ENCODE results near the gene IRAK2.
"Not testable (repeated sequence)": the region's sequence is repeated elsewhere in the genome, so short reads cannot be mapped to it uniquely, and the experiment has no call there.

The IRAK2 gene

DNA sequence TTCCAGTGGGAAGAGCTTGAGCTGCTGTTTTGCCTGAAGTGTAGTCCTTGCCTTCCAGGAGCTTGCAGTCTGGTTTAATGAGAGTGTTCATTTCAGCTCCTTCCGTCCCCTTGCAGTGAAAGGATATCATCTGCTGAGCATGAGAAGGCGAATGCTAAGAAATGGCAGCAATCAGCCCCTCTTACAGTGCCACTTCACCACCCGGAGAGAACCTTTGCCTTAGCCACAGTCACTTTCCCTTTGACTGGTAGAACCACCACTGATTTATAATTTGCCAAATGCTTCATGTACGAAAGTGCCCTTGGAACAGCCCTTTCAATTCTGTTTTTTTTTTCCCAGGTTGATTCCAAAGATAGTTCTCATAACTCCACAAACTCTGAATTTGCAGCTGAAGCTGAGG, 95.1 kb downstream of the IRAK2 start:
- no peak for DNase-seq

GRCh38 chr3:10260211-10260701, 95.5 kb downstream of the IRAK2 start:
- DNase-seq, result no peak

DNA sequence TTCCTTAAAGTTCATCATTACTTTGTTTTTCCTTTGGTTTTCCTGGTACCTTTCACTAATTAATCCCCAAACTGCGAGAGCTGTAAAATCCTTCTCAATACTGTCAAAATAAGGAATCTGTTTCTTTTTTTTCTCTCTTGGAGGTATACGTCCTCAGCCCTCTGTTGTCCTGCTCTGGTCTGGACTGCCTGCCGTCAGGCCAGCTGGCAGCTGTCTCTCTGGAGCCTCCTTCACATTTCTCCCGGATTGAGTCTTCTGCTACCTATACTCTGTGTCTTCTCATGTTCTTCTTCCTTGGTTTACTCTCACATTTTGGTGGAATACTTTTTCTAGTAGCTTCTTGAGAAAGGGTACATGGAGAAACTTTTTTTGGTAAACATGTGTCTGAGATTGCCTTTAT, 97.3 kb downstream of the IRAK2 start:
- no peak for DNase-seq

- DNase-seq, result no peak
Measured at GRCh38 chr3:10263646-10264363, 99.1 kb downstream of the IRAK2 start.

- DNase-seq, result no peak
Measured at GRCh38 chr3:10265833-10266232, 101.1 kb downstream of the IRAK2 start.

DNA sequence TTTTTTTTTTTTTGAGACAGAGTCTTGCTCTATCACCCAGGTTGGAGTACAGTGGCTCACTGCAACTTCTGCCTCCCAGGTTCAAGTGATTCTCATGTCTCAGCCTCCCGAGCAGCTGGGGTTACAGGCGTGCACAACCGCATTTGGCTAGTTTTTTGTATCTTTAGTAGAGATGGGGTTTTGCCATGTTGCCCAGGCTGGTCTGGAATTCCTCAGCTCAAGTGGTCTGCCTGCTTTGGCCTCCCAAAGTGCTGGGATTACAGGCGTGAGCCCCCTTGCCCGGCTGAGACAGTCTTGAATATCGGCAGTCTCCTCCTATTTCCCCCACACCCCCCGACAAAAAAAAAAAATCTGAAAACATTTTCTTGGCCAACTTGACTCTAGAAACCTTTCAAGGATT, 102.2 kb downstream of the IRAK2 start:
- not testable (repeated sequence) for DNase-seq

GRCh38 chr3:10268116-10268515, 103.4 kb downstream of the IRAK2 start:
- DNase-seq, result no peak

- DNase-seq, result no peak
Measured at GRCh38 chr3:10268930-10269329, 104.2 kb downstream of the IRAK2 start.

DNA sequence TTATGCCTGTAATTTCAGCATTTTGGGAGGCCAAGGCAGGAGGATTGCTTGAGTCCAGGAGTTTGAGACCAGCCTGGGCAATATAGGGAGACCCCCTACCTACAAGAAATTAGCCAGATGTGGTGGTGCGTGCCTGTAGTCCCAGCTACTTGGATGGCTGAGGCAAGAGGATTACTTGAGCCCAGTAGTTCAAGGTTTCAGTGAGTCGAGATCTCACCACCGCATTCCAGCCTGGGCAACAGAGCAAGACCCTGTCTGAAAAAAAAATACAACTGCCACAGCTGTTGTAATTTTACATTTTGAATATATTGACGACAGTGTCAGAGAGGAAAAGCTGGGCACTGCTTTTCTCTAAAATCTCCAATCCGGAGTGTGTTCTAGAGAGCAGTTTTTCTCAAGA, 104.7 kb downstream of the IRAK2 start:
- no peak for DNase-seq

GRCh38 chr3:10272476-10272875, 107.8 kb downstream of the IRAK2 start:
- DNase-seq, result not testable (repeated sequence)

- no peak for DNase-seq
Measured at GRCh38 chr3:10272977-10273376, 108.3 kb downstream of the IRAK2 start.

DNA sequence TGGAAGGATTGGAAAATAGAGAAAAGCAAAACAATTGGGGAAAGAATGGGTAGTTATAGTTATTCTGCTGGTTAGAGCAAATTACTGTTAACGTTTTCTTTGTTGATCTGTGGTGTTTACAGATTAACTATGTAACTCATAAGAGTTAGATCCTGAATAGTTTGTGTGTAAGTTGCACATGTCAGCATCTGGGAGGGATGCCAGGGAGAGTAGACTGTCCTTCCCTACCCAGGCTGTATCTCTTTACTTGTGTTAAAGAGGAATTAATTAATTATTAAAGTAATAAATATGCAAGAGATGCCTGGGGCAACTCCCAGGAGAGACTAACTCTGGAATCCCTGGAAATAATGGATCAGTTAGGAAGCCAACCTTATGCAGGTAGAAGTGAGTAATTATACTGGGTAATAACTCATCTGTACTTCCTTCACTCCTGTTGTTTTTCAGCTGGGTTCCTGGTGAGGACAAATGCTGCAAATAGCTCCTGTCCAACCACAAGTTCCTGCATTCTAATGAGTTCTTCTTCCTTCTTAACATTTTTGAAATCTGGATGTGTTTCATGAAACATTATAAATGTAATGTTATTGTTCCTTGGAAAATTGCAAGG, 109.1 kb downstream of the IRAK2 start:
- DNase-seq, result no peak

DNA sequence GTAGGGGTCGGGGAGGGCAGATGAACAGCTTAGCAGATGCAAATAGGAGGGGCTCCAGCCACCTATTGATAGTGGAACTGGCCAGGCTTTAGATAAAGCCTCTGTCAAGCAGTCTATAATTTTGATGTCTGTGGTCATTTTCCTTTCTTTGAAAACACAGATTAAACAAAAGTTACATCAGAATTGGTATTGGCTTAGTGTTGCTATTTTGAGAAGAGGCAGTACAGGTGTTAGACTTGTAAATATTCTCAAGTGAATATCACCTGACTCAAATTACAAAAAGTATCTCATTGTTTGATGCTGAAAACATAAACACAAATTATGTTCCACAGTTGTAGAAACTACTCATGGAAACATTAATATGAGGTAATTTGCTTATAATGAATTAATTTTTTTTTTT, 109.9 kb downstream of the IRAK2 start:
- DNase-seq, result no peak

- DNase-seq, result no peak
Measured at GRCh38 chr3:10277115-10277625, 112.5 kb downstream of the IRAK2 start.

DNA sequence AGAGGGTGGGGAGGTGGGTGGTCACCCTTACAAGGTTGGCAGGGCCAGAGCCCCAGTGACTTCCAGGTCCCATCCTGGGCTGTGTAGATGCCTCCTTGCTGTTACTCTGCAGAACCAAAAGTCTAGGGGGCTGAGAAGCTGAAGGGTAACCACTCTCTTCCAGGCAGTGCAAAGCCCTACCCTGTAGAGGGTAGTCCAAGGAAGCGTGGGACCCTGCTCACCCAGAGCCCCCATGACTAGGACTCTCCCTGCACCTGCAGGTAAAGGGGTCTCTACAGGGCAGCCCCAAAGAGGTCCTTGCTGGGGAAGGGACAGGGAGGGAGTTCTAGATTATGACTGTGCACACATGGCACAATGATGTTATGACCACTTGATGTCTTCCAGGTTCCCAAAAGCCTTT, 113.8 kb downstream of the IRAK2 start:
- DNase-seq, result no peak

- no peak for DNase-seq
Measured at GRCh38 chr3:10279384-10280176, 114.9 kb downstream of the IRAK2 start.

DNA sequence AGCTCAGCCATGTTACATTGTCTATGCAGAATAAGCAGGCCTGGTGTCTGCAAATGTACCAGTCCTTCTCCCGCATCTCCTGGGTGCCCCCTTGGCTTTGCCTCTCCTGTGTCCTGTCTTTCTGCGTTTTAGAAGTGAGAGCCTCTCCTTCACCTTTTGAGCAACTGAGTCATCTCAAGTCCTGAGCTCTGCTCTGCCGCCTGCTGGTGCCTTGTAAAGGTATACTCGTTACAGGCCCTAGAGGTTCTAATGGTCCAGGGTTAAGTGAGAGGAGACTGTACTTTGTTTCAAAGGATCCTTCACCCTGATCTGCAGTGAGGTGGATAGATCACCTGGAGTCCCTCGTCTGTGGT, 115.4 kb downstream of the IRAK2 start:
- DNase-seq, result no peak

DNA sequence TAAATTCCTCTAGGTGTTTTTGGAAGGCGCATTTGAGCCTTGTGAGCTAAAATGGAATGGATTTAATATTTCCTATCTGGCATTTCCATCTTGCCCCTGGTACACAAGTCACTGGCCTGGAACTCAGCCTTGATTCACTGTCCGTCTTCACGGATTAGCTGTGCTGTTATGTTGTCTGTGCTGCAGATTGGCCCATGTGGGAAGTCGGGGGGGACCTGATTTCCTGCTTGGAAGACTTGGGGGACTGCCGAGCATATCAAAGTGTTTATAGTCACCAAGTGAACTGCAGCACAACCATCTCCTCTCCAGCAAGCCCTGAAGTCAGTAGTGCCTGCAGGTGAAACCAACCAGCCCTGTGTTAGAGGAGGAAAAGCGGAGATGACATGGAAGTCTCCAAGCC, 115.9 kb downstream of the IRAK2 start:
- DNase-seq, result no peak

DNA sequence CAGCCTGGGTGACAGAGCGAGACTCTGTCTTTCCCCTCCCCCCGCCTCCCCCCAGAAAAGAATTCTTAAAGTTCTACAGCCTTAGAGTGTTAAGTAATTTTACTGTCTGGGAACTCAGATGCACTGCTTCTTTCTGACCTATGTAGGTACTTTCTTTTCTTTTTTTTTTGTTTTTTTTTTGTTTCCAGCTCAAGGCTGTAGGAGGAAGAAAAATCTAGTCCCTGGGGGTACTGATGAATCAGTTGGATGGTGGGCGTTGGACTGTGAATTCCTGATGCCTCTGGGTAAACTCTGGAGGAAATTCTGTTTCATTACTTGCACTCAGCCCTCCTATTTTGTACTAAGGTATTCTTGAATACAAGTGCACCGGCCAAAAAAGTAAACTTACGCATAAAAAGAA, 117.2 kb downstream of the IRAK2 start:
- no peak for DNase-seq

GRCh38 chr3:10283638-10284037, 118.9 kb downstream of the IRAK2 start:
- no peak for DNase-seq

DNA sequence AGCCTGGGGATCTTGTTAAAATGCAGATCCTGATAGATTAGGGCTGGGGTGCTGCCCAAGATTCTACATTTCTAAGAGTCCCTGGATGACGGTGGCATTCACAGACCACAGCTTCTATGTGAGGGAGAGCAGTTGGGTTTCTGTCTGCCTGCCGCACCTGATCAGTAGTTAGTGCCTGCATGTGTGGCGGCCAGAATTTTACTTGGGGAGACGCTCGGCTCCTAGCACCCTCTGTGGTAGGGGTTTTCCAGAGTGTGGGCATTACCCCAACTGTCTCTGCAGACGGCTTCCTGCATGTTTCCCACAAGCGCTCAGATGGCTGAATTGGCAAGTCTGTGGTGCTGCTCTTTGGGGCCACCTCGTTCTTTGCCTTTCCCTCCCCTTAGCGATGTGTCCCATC, 119.8 kb downstream of the IRAK2 start:
- DNase-seq, result no peak

- no peak for DNase-seq
Measured at GRCh38 chr3:10285272-10286132, 120.8 kb downstream of the IRAK2 start.

GRCh38 chr3:10286133-10286524, 121.4 kb downstream of the IRAK2 start:
- no peak for DNase-seq
